Prostate gland (tissue), 2 donors: ENCODE data around the gene AFF3. TPM values are rescaled to one million over a fixed set of nuclear protein-coding genes. Genes with fewer than 3 reads are reported as not detected.

Experiments used
- DNase-seq: peaks from one replicate; pipeline ENCODE4 v3.0.0-alpha.2; 2019; ENCODE audit warnings: low spot score
- H3K27ac ChIP-seq, 2 donors: fragments of 200-600 bp; sonication (generic); 2 replicates each; pipeline ENCODE4 v1.5.1; 2017 to 2019
- H3K27me3 ChIP-seq: fragments of 200-600 bp; sonication (generic); replicated peaks from 2 replicates; pipeline ENCODE4 v1.5.1; 2019; ENCODE audit not compliant: insufficient read depth
- H3K36me3 ChIP-seq, 2 donors: fragments of 200-600 bp; sonication (generic); 1 replicate in 1 of 2; 2 replicates in 1 of 2; pipeline versions ENCODE4 v1.5.1 to v1.8.1; 2017 to 2019
- H3K4me1 ChIP-seq: fragments of 200-600 bp; sonication (generic); replicated peaks from 2 replicates; pipeline ENCODE4 v1.5.1; 2019
- H3K4me3 ChIP-seq, 2 donors: fragments of 200-600 bp; sonication (generic); 2 replicates each; pipeline ENCODE4 v1.5.1; 2017 to 2019
- H3K9me3 ChIP-seq: fragments of 200-600 bp; sonication (generic); 2 replicates; pipeline ENCODE4 v1.5.1; 2017
- CTCF ChIP-seq, 4 experiments: fragments of 200-600 bp in 2 of 4; fragments of 450-650 bp in 2 of 4; sonication (generic) in 2 of 4; IDR thresholded peaks; 1 replicate in 3 of 4; 2 replicates in 1 of 4; pipeline ENCODE4 v1.5.1; 2016 to 2019; ENCODE audit warnings: antibody characterized with exemption in 4 of 4, mild to moderate bottlenecking in 2 of 4, moderate library complexity in 2 of 4
- POLR2A ChIP-seq: fragments of 450-650 bp; IDR thresholded peaks from one replicate; pipeline ENCODE4 v1.6.1; 2016; ENCODE audit warnings: antibody characterized with exemption, mild to moderate bottlenecking
- POLR2AphosphoS5 ChIP-seq: sonication (generic); formaldehyde crosslinking; IDR thresholded peaks from one replicate; pipeline ENCODE4 v1.6.1; 2017; ENCODE audit warnings: antibody characterized with exemption
- WGBS: methylation state at CpG from one replicate; pipeline ENCODE4 v1.1.5; 2018; 5-methylcytosine and 5-hydroxymethylcytosine counted together
- intact Hi-C: fragments of 100-400 bp; cut with DNase I; formaldehyde crosslinking; loops from one replicate; pipeline ENCODE4 v1.14.2; 2022
- total RNA-seq, 2 donors: library from RNA; depleted of rRNA; stranded (reverse); fragments of >200 nt; gene quantifications; one replicate each; pipeline ENCODE4 v1.1.0, GENCODE V29; 2016

The AFF3 gene
- total RNA-seq, 2 donors from 2014 or later: 74.4 to 113 TPM

- DNase-seq: no peak
- TF ChIP-seq POLR2A: no peak
- no peak for TF ChIP-seq POLR2AphosphoS5
- TF ChIP-seq CTCF (IDR thresholded peaks at IDR 0.05): no peak
- Histone ChIP-seq H3K4me1 (no peaks in the 10 kb centered on the region), H3K27ac (no peak overlapping the region), H3K27me3 (no peaks in the 10 kb centered on the region), H3K4me3 (no peak overlapping the region), H3K9me3 (no peaks in the 10 kb centered on the region), H3K36me3 (no peaks in the 10 kb centered on the region)
- intact Hi-C loops: no loop called here
- 0% methylated on average over 1 of the region's 1 CpG for WGBS
Observed at GRCh38 chr2:99608861-99609260, 533.5 kb downstream of the AFF3 start.

GRCh38 chr2:99607861-99608491 lies 534.4 kb downstream of the AFF3 start:
- Histone ChIP-seq H3K4me3 (no peak overlapping the region), H3K27me3 (no peaks in the 10 kb centered on the region), H3K4me1 (no peaks in the 10 kb centered on the region), H3K36me3 (no peaks in the 10 kb centered on the region), H3K27ac (no peak overlapping the region), H3K9me3 (no peaks in the 10 kb centered on the region)
- TF ChIP-seq POLR2A (no peak), CTCF (IDR thresholded peaks at IDR 0.05) (no peak), POLR2AphosphoS5 (no peak)
- no peak for DNase-seq
- intact Hi-C loops: no loop called here
- 38% methylated on average over 4 of the region's 4 CpGs for WGBS

GRCh38 chr2:99607454-99607853 lies 534.9 kb downstream of the AFF3 start:
- H3K9me3 ChIP-seq: no peaks in the 10 kb centered on the region
- no peaks in the 10 kb centered on the region for H3K4me1 ChIP-seq
- 58% methylated on average over 4 of the region's 4 CpGs for WGBS
- no peaks in the 10 kb centered on the region for H3K27me3 ChIP-seq
- DNase-seq: no peak
- no peak overlapping the region for H3K4me3 ChIP-seq
- H3K27ac ChIP-seq: no peak overlapping the region
- no peak for TF ChIP-seq POLR2AphosphoS5
- no peak for TF ChIP-seq CTCF (IDR thresholded peaks at IDR 0.05)
- TF ChIP-seq POLR2A: no peak
- H3K36me3 ChIP-seq: no peaks in the 10 kb centered on the region
- intact Hi-C loops: no loop called here

- no peak overlapping the region for H3K27ac ChIP-seq
Observed at GRCh38 chr2:99605036-99605435, 537.4 kb downstream of the AFF3 start.

More at GRCh38 chr2:99605036-99605435, 537.4 kb downstream of the AFF3 start:
- H3K36me3 ChIP-seq: no peaks in the 10 kb centered on the region
- no peak overlapping the region for H3K4me3 ChIP-seq
- 46% methylated on average over 7 of the region's 7 CpGs for WGBS
- H3K9me3 ChIP-seq: no peaks in the 10 kb centered on the region
- H3K27me3 ChIP-seq: no peaks in the 10 kb centered on the region
- DNase-seq: no peak
- H3K4me1 ChIP-seq: no peaks in the 10 kb centered on the region
- no peak for TF ChIP-seq CTCF (IDR thresholded peaks at IDR 0.05)
- no peak for TF ChIP-seq POLR2A
- intact Hi-C loops: no loop called here
